GM12878 (cell line): ENCODE measurements around the gene RPS3A. TPM values are rescaled to one million over a fixed set of nuclear protein-coding genes. Genes with fewer than 3 reads are reported as not detected.

Source experiments
- CBX5 ChIP-seq: sonication (generic); IDR thresholded peaks from 2 replicates; pipeline ENCODE4 v1.6.1; 2016; ENCODE audit warnings: low read depth, moderate library complexity, mild to moderate bottlenecking, inconsistent platforms
- CEBPB ChIP-seq, 2 experiments: fragments of 150-350 bp in 1 of 2; IDR thresholded peaks; 2 replicates each; pipeline ENCODE4 v1.6.1; 2012 to 2014; ENCODE audit warnings: low read depth in 2 of 2, low read length in 2 of 2, borderline replicate concordance in 1 of 2, inconsistent platforms in 1 of 2
- CREM ChIP-seq: IDR thresholded peaks from 2 replicates; pipeline ENCODE4 v1.6.1; 2014; ENCODE audit warnings: antibody characterized with exemption, low read depth
- FOS ChIP-seq: IDR thresholded peaks from 3 replicates; pipeline ENCODE4 v1.6.1; 2011; ENCODE audit warnings: borderline replicate concordance; ENCODE audit not compliant: insufficient read length; ENCODE audit errors: extremely low read depth
- GABPA ChIP-seq: IDR thresholded peaks from 2 replicates; pipeline ENCODE4 v1.6.1; 2014; ENCODE audit warnings: antibody characterized with exemption, low read depth, mild to moderate bottlenecking, inconsistent platforms
- HDAC6 ChIP-seq: fragments of 200-600 bp; sonication (generic); IDR thresholded peaks from one replicate; pipeline ENCODE4 v1.8.0; 2017; ENCODE audit warnings: antibody characterized with exemption; ENCODE audit not compliant: unreplicated experiment
- IKZF2 ChIP-seq, 2 experiments: fragments of 450-650 bp; IDR thresholded peaks; 2 replicates each; pipeline ENCODE4 v1.6.1; 2017; ENCODE audit warnings: mild to moderate bottlenecking in 2 of 2, moderate library complexity in 2 of 2
- IRF4 ChIP-seq: IDR thresholded peaks from 2 replicates; pipeline ENCODE4 v1.6.1; 2011; ENCODE audit warnings: low read depth, low read length
- MEF2B ChIP-seq: fragments of 450-650 bp; IDR thresholded peaks from 2 replicates; pipeline ENCODE4 v1.6.1; 2018; ENCODE audit warnings: mild to moderate bottlenecking, moderate library complexity; ENCODE audit not compliant: partially characterized antibody, poor library complexity, severe bottlenecking
- MYC ChIP-seq: IDR thresholded peaks from 2 replicates; pipeline ENCODE4 v1.6.1; 2011; ENCODE audit warnings: mild to moderate bottlenecking, low read length, moderate library complexity, inconsistent platforms; ENCODE audit not compliant: insufficient read depth, insufficient replicate concordance, insufficient read length, severe bottlenecking
- NBN ChIP-seq: fragments of 450-650 bp; IDR thresholded peaks from 2 replicates; pipeline ENCODE4 v1.6.1; 2016
- NFXL1 ChIP-seq: fragments of 450-650 bp; IDR thresholded peaks from 2 replicates; pipeline ENCODE4 v1.6.1; 2017; ENCODE audit warnings: antibody characterized with exemption, mild to moderate bottlenecking, borderline replicate concordance
- NFYA ChIP-seq: IDR thresholded peaks from 2 replicates; pipeline ENCODE4 v1.6.1; 2011; ENCODE audit warnings: low read depth, mild to moderate bottlenecking, low read length, improper control_type of control experiment, borderline replicate concordance
- POLR2A ChIP-seq: IDR thresholded peaks from 2 replicates; pipeline ENCODE4 v1.6.1; 2011; ENCODE audit warnings: low read depth, mild to moderate bottlenecking, low read length
- POLR2AphosphoS5 ChIP-seq: IDR thresholded peaks from 2 replicates; pipeline ENCODE4 v1.6.1; 2011; ENCODE audit warnings: mild to moderate bottlenecking, low read length, inconsistent platforms
- POU2F2 ChIP-seq: IDR thresholded peaks from 3 replicates; pipeline ENCODE4 v1.6.1; 2011; ENCODE audit warnings: low read depth, mild to moderate bottlenecking, low read length, borderline replicate concordance
- RAD51 ChIP-seq: fragments of 450-650 bp; IDR thresholded peaks from 2 replicates; pipeline ENCODE4 v1.6.1; 2016; ENCODE audit warnings: moderate library complexity, mild to moderate bottlenecking, inconsistent platforms
- RBBP5 ChIP-seq: fragments of 200-600 bp; sonication (generic); conservative IDR thresholded peaks from 2 replicates; pipeline ENCODE4 v1.6.1; 2016
- SMARCA5 ChIP-seq: fragments of 450-650 bp; IDR thresholded peaks from 2 replicates; pipeline ENCODE4 v1.6.1; 2017; ENCODE audit warnings: mild to moderate bottlenecking
- SUZ12 ChIP-seq: fragments of 200-600 bp; sonication (generic); IDR thresholded peaks from one replicate; pipeline ENCODE4 v1.6.1; 2018; ENCODE audit warnings: antibody characterized with exemption, mild to moderate bottlenecking; ENCODE audit not compliant: unreplicated experiment
- TARDBP ChIP-seq: IDR thresholded peaks from 2 replicates; pipeline ENCODE4 v1.6.1; 2016; ENCODE audit warnings: borderline replicate concordance
- ZNF207 ChIP-seq: fragments of 450-650 bp; IDR thresholded peaks from 2 replicates; pipeline ENCODE4 v1.6.1; 2014; ENCODE audit warnings: antibody characterized with exemption, mild to moderate bottlenecking, borderline replicate concordance
- polyA plus RNA-seq, 11 experiments: library from polyadenylated mRNA; depleted of rRNA in 4 of 11; unstranded in 6 of 11; stranded (reverse) in 5 of 11; fragments of >200 nt; fragmentation: Nextera tagmentation in 4 of 11; fragmentation: Illumina TruSeq in 1 of 11; extraction: Ambion mirVana in 4 of 11; extraction: Trizol in 1 of 11; gene quantifications; 1 replicate in 1 of 11; 2 replicates in 10 of 11; pipeline versions ENCODE4 v1.2.1 to v1.2.3, GENCODE V29; 2011 to 2016; ENCODE audit warnings: inconsistent platforms in 2 of 11, missing spikeins in 2 of 11, low read depth in 1 of 11
- total RNA-seq, 4 experiments: library from RNA; depleted of rRNA in 3 of 4; stranded (reverse); fragments of >200 nt in 3 of 4; fragmentation: Illumina TruSeq in 1 of 4; extraction: Trizol in 1 of 4; gene quantifications; 2 replicates each; pipeline versions ENCODE4 v1.2.1 to v1.2.3, GENCODE V29; 2013 to 2021
- TF ChIP-seq, protein P1 (sequence below): fragments of 450-650 bp; IDR thresholded peaks from 2 replicates; pipeline ENCODE4 v1.6.1; 2017; ENCODE audit warnings: mild to moderate bottlenecking
- TF ChIP-seq, protein P2 (sequence below): fragments of 150-350 bp; IDR thresholded peaks from 2 replicates; pipeline ENCODE4 v1.6.1; 2014; ENCODE audit warnings: mild to moderate bottlenecking, low read depth, low read length
- TF ChIP-seq, protein P3 (sequence below): IDR thresholded peaks from 2 replicates; pipeline ENCODE4 v1.6.1; 2012; ENCODE audit warnings: low read length, inconsistent platforms
- TF ChIP-seq, protein P4 (sequence below): IDR thresholded peaks from 2 replicates; pipeline ENCODE4 v1.6.1; 2011; ENCODE audit warnings: mild to moderate bottlenecking, low read depth, low read length, moderate library complexity; ENCODE audit not compliant: insufficient replicate concordance

Gene RPS3A
- total and polyA plus RNA-seq, 10 of the 15 experiments (the other 5 are each of a cell fraction or from before 2014, with no cell fraction given), result 1,754 to 5,827 (median 3,527) TPM

DNA sequence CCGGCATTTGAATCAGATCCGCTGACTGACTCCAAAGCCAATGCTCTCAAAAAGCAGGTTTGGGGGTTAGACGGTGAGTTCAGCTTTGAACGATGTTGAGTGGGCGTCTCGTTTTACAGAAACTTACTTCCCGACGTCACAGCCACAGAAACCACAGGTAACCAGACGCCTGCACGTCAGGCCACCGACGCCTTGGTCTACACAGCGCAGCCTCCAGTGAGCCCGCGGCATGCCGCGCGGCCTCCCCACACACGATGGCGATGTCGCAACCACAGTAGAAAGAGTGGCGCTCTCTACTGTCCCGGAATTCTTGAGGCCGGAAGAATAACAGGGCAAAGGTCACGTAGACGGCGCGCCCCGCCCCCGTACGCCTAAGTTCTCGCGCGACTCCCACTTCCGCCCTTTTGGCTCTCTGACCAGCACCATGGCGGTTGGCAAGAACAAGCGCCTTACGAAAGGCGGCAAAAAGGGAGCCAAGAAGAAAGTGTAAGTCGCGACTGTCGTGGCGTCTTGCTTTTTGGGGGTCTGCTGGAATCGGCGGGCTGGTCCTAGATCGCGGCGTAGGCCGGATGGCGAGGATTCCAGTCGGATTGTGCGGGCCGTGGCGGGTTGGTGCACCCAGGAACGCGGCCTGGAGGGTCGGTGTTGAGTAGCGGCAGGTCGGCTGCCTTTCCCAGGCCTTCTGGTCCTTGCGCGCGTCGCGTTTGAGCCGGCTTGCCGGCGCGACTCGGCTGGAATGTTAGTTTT is at the start of gene RPS3A (continued):
- TF ChIP-seq, protein P1, sequence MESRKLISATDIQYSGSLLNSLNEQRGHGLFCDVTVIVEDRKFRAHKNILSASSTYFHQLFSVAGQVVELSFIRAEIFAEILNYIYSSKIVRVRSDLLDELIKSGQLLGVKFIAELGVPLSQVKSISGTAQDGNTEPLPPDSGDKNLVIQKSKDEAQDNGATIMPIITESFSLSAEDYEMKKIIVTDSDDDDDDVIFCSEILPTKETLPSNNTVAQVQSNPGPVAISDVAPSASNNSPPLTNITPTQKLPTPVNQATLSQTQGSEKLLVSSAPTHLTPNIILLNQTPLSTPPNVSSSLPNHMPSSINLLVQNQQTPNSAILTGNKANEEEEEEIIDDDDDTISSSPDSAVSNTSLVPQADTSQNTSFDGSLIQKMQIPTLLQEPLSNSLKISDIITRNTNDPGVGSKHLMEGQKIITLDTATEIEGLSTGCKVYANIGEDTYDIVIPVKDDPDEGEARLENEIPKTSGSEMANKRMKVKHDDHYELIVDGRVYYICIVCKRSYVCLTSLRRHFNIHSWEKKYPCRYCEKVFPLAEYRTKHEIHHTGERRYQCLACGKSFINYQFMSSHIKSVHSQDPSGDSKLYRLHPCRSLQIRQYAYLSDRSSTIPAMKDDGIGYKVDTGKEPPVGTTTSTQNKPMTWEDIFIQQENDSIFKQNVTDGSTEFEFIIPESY, result 0 out of 2 replicates have a peak, but pooled peaks have one; percentile 8
- TF ChIP-seq FOS (no peak), NFYA (no peak), CBX5 (peak; percentile 93; the same call in 1 of the 2 replicates), SUZ12 (no peak), RAD51 (no peak), ZNF207 (peak; percentile 79), IRF4 (peak; percentile 80; the same call in 1 of the 2 replicates), MEF2B (peak; percentile 32), MYC (peak; percentile 97), SMARCA5 (peak; percentile 82), TARDBP (peak; percentile 91), HDAC6 (peak; percentile 83), IKZF2 (IDR thresholded peaks at IDR 0.05) (peak; percentile 58 to 78), RBBP5 (peak; percentile 95; the same call in 1 of the 2 replicates), CREM (peak; percentile 96), POLR2A (peak; percentile 100), NBN (peak; percentile 90), POLR2AphosphoS5 (peak; percentile 100), GABPA (peak; percentile 93), NFXL1 (no peak), CEBPB (IDR thresholded peaks at IDR 0.05; ENCODE audit: borderline replicate concordance in 1 of 2, low read depth in 2 of 2, low read length in 2 of 2) (peak in 1 of 2 experiments; percentile 93; a peak in 2 of 4 replicates), POU2F2 (peak; percentile 80; the same call in 2 of the 3 replicates)
- TF ChIP-seq, protein P2, sequence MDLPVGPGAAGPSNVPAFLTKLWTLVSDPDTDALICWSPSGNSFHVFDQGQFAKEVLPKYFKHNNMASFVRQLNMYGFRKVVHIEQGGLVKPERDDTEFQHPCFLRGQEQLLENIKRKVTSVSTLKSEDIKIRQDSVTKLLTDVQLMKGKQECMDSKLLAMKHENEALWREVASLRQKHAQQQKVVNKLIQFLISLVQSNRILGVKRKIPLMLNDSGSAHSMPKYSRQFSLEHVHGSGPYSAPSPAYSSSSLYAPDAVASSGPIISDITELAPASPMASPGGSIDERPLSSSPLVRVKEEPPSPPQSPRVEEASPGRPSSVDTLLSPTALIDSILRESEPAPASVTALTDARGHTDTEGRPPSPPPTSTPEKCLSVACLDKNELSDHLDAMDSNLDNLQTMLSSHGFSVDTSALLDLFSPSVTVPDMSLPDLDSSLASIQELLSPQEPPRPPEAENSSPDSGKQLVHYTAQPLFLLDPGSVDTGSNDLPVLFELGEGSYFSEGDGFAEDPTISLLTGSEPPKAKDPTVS, result no peak
- TF ChIP-seq, protein P3, sequence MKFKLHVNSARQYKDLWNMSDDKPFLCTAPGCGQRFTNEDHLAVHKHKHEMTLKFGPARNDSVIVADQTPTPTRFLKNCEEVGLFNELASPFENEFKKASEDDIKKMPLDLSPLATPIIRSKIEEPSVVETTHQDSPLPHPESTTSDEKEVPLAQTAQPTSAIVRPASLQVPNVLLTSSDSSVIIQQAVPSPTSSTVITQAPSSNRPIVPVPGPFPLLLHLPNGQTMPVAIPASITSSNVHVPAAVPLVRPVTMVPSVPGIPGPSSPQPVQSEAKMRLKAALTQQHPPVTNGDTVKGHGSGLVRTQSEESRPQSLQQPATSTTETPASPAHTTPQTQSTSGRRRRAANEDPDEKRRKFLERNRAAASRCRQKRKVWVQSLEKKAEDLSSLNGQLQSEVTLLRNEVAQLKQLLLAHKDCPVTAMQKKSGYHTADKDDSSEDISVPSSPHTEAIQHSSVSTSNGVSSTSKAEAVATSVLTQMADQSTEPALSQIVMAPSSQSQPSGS, result peak; percentile 97
- TF ChIP-seq, protein P4, sequence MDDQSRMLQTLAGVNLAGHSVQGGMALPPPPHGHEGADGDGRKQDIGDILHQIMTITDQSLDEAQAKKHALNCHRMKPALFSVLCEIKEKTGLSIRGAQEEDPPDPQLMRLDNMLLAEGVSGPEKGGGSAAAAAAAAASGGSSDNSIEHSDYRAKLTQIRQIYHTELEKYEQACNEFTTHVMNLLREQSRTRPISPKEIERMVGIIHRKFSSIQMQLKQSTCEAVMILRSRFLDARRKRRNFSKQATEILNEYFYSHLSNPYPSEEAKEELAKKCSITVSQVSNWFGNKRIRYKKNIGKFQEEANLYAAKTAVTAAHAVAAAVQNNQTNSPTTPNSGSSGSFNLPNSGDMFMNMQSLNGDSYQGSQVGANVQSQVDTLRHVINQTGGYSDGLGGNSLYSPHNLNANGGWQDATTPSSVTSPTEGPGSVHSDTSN, result no peak
